Stimulated activated naive CD4-positive, alpha-beta T cell treated with Interleukin-2 at 50 U/mL for 16 hours (primary cell): ENCODE measurements around the gene LRRFIP2.

Source experiments
- DNase-seq: peaks from one replicate; lab custom pipeline; 2025; lab: John Stamatoyannopoulos, UW

LRRFIP2 gene

DNA sequence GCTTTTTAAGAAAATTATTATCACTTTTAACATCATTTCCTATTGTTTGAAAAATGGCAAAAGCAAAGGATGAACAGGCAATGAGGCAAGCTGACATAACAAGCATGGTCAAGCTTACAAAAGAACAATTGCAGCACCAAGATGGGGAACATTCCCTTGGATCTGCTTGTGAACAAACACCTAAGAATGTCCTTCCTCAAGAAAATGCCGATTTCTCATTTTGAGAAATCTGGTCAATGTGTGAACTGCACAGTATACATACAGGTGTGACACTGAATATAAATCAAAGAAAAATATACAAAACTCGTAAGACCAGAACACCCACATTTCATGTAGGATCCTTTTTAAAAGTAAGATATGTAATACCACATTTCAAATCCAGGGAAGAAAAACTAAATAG lies 58.9 kb downstream of the LRRFIP2 start:
- DNase-seq, result no peak

DNA sequence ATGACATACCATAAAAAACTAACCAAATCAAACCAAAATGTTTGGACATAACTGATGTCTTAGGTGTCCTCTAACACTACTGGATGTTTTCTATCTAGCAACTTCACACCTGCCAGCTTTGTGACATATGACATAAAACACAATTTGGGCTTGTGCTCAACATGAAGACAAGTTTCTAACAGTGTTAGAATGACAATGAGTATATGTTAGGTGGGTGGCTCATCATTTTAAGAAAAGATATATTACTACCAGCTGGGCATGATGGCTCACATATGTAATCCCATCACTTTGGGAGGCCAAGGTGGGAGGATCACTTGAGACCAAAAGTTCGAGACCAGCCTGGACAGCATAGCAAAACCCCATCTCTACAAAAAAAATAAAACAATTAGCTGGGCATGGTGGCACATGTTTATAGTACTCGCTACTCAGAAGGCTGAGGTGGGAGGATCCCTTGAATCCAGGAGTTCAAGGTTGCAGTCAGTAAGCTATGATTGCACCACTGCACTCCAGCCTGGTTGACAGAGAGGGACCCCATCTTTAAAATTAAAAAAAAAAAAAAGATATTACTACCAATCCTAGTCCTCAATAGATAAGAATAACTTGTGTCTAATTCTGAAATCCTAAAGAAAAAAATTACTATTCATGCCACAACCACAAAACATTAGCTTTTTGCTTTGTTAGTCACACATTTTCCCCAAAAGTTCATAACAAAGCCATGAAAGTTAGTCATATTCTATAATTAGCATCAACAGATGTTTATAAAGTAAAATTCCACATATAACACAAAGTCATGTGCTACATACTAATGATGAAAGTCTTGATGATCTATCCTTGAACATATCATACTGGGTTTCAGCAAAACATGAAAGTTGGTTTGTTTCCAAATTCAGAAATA lies 59.9 kb downstream of the LRRFIP2 start:
- no peak for DNase-seq

DNA sequence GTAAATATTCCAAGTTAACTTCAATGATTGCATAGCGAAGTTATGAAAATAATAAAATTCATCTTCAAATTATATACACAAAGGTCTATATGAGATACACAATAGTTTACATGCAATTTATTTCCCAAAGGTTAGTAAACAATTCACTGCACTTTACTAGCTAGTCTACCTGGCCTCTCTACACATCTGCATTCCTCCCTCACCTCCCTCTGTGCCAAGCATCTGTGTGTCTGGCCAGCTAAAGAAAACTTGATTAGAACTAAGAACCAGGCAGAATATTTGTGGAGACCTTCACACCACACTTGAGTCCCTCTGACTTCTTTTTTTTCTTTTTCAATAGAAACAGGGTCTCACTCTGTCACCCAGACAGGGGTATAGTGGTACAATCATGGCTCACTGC lies 61.4 kb downstream of the LRRFIP2 start:
- no peak for DNase-seq

GRCh38 chr3:37111199-37111598 lies 63.2 kb downstream of the LRRFIP2 start:
- no peak for DNase-seq

DNA sequence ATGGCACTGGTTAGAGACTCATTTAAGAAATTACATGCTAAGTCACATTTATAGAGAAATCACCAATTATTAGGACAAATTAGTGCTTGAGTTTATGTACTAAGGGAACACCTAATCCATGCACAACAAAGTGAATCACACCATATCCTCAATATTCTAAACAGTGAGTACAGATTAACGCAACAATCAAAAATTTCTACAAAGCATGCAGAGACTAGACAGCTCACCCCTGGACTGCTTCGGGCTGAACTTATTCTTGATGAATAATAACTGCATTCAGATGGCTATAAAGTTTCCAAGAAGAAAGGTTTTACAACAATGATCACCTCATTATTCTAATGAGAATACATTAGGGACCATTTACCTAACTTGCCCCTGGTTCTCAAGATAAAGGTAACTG lies 66.5 kb downstream of the LRRFIP2 start:
- DNase-seq, result no peak

GRCh38 chr3:37103103-37103808 lies 71.1 kb downstream of the LRRFIP2 start:
- DNase-seq, result no peak

GRCh38 chr3:37100411-37100810 lies 74.0 kb downstream of the LRRFIP2 start:
- no peak for DNase-seq

GRCh38 chr3:37099469-37099868 lies 74.9 kb downstream of the LRRFIP2 start:
- DNase-seq, result no peak

DNA sequence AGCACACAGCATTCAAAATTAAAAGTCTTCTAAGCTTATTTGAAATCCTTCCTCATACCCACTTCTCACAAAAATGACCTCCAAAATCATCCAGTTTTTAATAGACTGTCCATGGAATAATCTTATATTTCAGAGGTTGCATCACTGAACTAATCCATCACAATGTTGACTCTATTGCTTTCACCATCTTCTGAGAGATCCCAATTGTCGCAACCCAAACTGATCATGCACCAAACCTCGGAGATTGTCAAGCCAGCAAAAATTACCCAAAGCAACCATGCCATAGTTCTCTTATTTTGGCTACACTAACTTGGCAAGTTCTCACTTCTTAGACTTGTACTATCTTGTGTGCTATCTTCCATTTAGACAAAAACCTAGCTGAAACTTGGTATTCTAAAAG lies 75.5 kb downstream of the LRRFIP2 start:
- DNase-seq, result no peak

DNA sequence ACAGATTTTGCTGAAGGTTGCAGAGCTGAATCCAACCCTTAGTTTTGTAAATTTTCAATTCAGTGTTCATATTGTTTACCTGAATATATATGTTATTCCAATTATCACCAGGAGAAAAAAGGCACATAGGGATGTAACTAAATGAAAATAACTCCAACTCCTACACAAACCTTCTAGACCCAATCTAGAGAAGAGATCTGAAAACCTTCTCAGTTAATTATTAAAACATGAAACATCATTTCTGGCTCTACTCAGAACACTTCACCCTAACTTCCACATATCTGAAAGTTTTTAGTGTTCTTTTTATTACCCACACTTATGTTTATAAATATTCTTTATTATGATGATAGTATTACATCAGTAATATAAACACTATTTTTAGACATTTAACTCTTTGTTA lies 76.6 kb downstream of the LRRFIP2 start:
- no peak for DNase-seq

DNA sequence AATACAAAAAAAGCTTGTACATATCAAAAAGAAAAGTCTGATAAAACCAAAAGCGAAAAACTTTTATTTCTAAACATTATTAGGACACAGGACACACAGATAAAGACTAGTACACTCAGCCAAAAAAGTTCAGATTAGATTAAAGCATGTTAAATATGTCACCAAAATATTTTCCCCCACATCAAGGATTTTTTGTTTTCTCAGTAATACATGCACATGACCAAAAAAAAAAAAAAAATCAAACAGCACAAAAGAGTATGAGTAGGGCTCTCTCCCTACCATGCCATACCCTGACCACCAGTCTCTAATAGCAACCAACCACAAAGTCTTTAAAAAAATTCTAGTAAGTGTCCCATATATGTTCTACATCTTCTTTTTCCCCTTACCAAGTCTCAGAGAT lies 77.4 kb downstream of the LRRFIP2 start:
- no peak for DNase-seq

DNA sequence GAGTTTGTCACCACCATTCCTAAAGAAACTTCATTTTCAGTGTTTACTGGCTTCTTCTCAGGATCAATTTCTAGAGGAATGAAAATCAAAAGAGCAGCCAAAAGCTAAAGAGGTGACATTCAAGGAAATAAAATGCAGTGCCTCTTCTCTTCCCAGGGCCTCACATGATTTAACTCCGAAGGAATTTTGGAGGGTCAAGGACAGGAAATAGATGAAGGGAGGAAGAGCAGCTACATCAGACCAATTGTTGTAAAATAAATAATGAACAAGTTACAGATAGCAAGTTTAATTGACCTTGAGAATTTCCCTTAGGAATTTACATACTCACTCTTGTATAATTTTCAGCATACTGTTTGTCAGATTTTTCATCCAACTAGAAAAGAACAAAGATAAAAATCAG lies 78.1 kb downstream of the LRRFIP2 start:
- no peak for DNase-seq

- no peak for DNase-seq
Observed at GRCh38 chr3:37094636-37095035, 79.7 kb downstream of the LRRFIP2 start.

- no peak for DNase-seq
Observed at GRCh38 chr3:37093481-37093880, 80.9 kb downstream of the LRRFIP2 start.

GRCh38 chr3:37092484-37092883 lies 81.9 kb downstream of the LRRFIP2 start:
- no peak for DNase-seq

GRCh38 chr3:37087870-37088269 lies 86.5 kb downstream of the LRRFIP2 start:
- DNase-seq, result no peak

DNA sequence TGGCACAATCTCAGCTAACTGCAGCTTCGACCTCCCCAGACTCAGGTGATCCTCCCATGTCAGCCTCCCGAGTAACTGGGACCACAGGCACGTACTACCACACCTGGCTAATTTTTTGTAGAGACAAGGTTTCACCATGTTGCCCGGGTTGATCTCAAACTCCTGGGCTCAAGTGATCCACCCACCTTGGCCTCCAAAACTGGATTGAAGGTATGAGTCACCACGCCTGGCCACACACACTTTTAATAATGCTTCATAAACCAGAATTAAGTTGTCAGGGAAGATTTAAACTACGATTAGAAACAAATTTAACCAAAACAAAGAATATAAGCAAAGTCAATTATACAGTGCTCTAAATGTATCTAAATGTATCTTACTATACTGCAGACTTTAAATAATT lies 87.5 kb downstream of the LRRFIP2 start:
- no peak for DNase-seq

- no peak for DNase-seq
Observed at GRCh38 chr3:37082317-37082716, 92.1 kb downstream of the LRRFIP2 start.

DNA sequence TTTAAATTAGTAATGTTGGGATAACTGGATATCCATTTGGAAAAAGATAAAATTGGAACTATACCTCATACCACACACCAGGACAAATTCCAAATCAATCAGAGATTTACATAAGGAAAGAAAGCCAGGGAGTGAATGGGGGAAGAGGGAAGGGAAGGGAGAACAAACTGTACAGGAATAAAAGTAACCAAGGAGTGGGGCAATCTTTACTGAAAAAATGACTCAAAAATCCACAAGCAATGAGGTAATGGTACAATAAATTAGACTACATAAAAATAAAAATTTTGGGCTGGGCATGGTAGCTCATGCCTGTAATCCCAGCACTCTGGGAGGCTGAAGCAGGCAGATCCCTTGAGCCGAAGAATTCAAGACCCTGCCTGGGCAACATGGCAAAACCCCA lies 98.4 kb downstream of the LRRFIP2 start:
- no peak for DNase-seq

- no peak for DNase-seq
Observed at GRCh38 chr3:37074178-37074577, 100.2 kb downstream of the LRRFIP2 start.

DNA sequence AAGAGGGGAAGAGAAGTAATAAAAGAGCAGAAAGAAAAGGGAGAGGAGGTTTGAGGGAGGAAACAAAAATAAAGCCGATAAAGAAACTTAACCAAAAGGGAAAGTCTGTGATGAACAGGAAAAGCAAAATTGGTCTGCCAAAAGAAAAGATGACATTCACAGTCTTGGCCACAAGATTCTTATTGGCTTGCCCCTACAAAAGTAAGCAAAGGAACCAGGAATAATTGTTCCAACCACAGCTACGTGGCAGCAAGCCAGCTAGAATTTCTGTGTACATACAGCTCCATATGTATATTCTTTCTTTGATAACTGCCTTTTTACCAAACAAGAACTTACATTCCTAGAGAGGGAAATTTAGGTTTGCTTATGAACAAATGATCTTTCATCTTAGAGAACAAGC lies 101.5 kb downstream of the LRRFIP2 start:
- DNase-seq, result no peak

DNA sequence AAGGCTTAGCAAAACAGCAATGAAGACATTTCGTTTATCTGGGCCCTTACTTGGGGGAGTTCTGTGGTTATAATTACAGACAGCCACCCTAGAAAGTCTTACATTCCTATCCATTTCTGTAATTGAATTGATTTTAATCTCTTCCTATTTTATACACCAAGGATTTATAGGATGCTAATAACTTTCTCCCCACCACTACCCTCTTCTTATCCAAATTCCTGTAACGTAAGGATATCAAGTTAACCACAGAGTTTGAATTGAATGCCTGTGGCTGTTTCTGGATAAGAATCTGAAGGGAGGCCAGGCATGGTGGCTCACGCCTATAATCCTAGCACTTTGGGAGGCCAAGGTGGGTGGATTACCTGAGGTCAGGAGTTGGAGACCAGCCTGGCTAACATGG lies 102.5 kb downstream of the LRRFIP2 start:
- no peak for DNase-seq

GRCh38 chr3:37068031-37068430 lies 106.4 kb downstream of the LRRFIP2 start:
- no peak for DNase-seq

DNA sequence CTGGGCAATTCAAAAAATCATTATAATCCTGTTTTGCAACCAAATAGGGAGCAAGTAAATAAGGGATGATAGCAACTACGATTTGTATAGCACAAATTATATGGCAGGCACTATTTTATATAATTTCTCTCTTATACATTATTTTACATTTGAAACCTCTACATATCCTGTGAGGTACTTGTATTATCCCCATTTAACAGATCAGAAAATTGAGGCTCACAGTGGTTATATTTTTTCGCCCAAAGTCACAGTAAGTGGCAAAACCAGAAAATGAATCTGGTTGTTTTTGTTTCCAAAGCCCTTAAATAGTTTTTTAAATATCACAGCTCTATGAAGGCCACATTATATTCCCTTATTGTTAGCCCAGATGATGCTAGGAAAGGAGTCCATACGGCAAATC lies 106.8 kb downstream of the LRRFIP2 start:
- no peak for DNase-seq
